Measurements from ENCODE around the gene ANKH.

Gene ANKH

GRCh38 chr5:14728459-14728938 is 143.1 kb downstream of the ANKH start:
- no peaks in the 10 kb centered on the region for H3K27me3 ChIP-seq (ENCODE audit: control insufficient read depth, low read length)
- H3K9me3 ChIP-seq (ENCODE audit: control insufficient read depth, insufficient read depth, low read length): no peaks in the 10 kb centered on the region
- no peaks in the 10 kb centered on the region for H3K79me2 ChIP-seq (ENCODE audit: control insufficient read depth, low read length)
- H3K9me2 ChIP-seq (replicated peaks; ENCODE audit: control insufficient read depth, low read length): no peaks in the 10 kb centered on the region
- peaks cover 3% of the 10 kb centered on the region; the same call in 1 of the 2 replicates for H3K4me1 ChIP-seq (ENCODE audit: control insufficient read depth, low read length)
- no peak overlapping the region for H3K4me3 ChIP-seq (ENCODE audit: low read length)
- H3K36me3 ChIP-seq (ENCODE audit: control insufficient read depth, low read length): peaks cover 13% of the 10 kb centered on the region; the same call in 1 of the 2 replicates
- H3K27ac ChIP-seq (ENCODE audit: low read depth, low read length): no peak overlapping the region
- TF ChIP-seq EZH2phosphoT487 (IDR thresholded peaks at IDR 0.05; ENCODE audit: borderline replicate concordance, low read length): no peak
- TF ChIP-seq, protein P1, sequence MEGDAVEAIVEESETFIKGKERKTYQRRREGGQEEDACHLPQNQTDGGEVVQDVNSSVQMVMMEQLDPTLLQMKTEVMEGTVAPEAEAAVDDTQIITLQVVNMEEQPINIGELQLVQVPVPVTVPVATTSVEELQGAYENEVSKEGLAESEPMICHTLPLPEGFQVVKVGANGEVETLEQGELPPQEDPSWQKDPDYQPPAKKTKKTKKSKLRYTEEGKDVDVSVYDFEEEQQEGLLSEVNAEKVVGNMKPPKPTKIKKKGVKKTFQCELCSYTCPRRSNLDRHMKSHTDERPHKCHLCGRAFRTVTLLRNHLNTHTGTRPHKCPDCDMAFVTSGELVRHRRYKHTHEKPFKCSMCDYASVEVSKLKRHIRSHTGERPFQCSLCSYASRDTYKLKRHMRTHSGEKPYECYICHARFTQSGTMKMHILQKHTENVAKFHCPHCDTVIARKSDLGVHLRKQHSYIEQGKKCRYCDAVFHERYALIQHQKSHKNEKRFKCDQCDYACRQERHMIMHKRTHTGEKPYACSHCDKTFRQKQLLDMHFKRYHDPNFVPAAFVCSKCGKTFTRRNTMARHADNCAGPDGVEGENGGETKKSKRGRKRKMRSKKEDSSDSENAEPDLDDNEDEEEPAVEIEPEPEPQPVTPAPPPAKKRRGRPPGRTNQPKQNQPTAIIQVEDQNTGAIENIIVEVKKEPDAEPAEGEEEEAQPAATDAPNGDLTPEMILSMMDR (IDR thresholded peaks at IDR 0.05; ENCODE audit: low read depth, low read length, poor library complexity, severe bottlenecking): no peak
- H3K4me2 ChIP-seq (ENCODE audit: low read length): no peak overlapping the region
- no peaks in the 10 kb centered on the region for H3F3A ChIP-seq (ENCODE audit: control insufficient read depth, insufficient read depth)
- H4K20me1 ChIP-seq (ENCODE audit: control insufficient read depth, insufficient read depth, low read depth, low read length): no peaks in the 10 kb centered on the region

DNA sequence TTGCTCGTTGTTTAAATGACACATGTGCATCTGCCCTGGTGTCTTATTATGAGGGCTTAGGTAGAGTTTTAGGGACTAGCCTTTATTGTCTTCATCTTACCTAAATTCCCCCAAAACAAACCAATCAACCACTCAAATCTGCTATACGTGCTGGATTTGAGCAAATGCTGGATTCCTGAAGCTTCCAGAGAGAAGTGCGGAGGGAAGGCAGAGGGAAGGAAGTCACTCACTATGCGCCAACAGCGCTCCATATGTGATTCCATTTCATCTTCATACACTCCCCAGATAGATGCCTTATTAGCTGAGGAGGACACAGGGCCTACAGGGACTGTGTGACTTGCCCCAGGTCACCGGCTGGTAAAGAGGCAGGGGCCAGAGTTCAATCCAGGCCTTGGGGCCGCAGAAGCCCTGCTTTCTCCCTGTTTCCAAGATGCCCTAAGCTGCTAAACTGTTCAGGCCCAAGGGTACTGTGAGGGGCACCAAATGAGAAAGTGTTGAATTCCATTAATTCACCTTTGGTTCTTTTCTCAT is 143.6 kb downstream of the ANKH start:
- Histone ChIP-seq H3K4me1 (ENCODE audit: control insufficient read depth, low read length) (peaks cover 3% of the 10 kb centered on the region; the same call in 1 of the 2 replicates), H3F3A (ENCODE audit: control insufficient read depth, insufficient read depth) (no peaks in the 10 kb centered on the region), H3K36me3 (ENCODE audit: control insufficient read depth, low read length) (peaks cover 12% of the 10 kb centered on the region; the same call in 1 of the 2 replicates), H3K4me2 (ENCODE audit: low read length) (no peak overlapping the region), H3K27ac (ENCODE audit: low read depth, low read length) (no peak overlapping the region), H3K4me3 (ENCODE audit: low read length) (no peak overlapping the region), H4K20me1 (ENCODE audit: control insufficient read depth, insufficient read depth, low read depth, low read length) (no peaks in the 10 kb centered on the region), H3K9me3 (ENCODE audit: control insufficient read depth, insufficient read depth, low read length) (no peaks in the 10 kb centered on the region), H3K9me2 (replicated peaks; ENCODE audit: control insufficient read depth, low read length) (no peaks in the 10 kb centered on the region), H3K27me3 (ENCODE audit: control insufficient read depth, low read length) (no peaks in the 10 kb centered on the region), H3K79me2 (ENCODE audit: control insufficient read depth, low read length) (no peaks in the 10 kb centered on the region)
- TF ChIP-seq, protein P1 (IDR thresholded peaks at IDR 0.05; ENCODE audit: low read depth, low read length, poor library complexity, severe bottlenecking): no peak
- TF ChIP-seq EZH2phosphoT487 (IDR thresholded peaks at IDR 0.05; ENCODE audit: borderline replicate concordance, low read length): no peak

- peaks cover 3% of the 10 kb centered on the region; the same call in 1 of the 2 replicates for H3K4me1 ChIP-seq (ENCODE audit: control insufficient read depth, low read length)
- H4K20me1 ChIP-seq (ENCODE audit: control insufficient read depth, insufficient read depth, low read depth, low read length): no peaks in the 10 kb centered on the region
- H3K36me3 ChIP-seq (ENCODE audit: control insufficient read depth, low read length): peaks cover 12% of the 10 kb centered on the region; the same call in 1 of the 2 replicates
- no peaks in the 10 kb centered on the region for H3K27me3 ChIP-seq (ENCODE audit: control insufficient read depth, low read length)
- no peaks in the 10 kb centered on the region for H3K9me3 ChIP-seq (ENCODE audit: control insufficient read depth, insufficient read depth, low read length)
- no peak overlapping the region for H3K4me3 ChIP-seq (ENCODE audit: low read length)
- TF ChIP-seq, protein P1 (IDR thresholded peaks at IDR 0.05; ENCODE audit: low read depth, low read length, poor library complexity, severe bottlenecking): peak; percentile 97
- TF ChIP-seq EZH2phosphoT487 (IDR thresholded peaks at IDR 0.05; ENCODE audit: borderline replicate concordance, low read length): no peak
- no peaks in the 10 kb centered on the region for H3K9me2 ChIP-seq (replicated peaks; ENCODE audit: control insufficient read depth, low read length)
- H3K4me2 ChIP-seq (ENCODE audit: low read length): no peak overlapping the region
- H3F3A ChIP-seq (ENCODE audit: control insufficient read depth, insufficient read depth): no peaks in the 10 kb centered on the region
- no peak overlapping the region for H3K27ac ChIP-seq (ENCODE audit: low read depth, low read length)
- H3K79me2 ChIP-seq (ENCODE audit: control insufficient read depth, low read length): no peaks in the 10 kb centered on the region
Measured at GRCh38 chr5:14727428-14727865, 144.1 kb downstream of the ANKH start.

Data from DOHH2 (cell line).